Transverse colon (tissue), 4 donors: Measurements from ENCODE around the gene FARP1. TPM values are rescaled to one million over a fixed set of nuclear protein-coding genes. Genes with fewer than 3 reads are reported as not detected.
A peak's percentile ranks its signal among the peaks of the same experiment; 100 is the strongest.

Experiments used
- DNase-seq: peaks from one replicate; pipeline ENCODE4 v3.0.0-alpha.2; 2019
- H3K27ac ChIP-seq, 4 donors: fragments of 200-600 bp; sonication (generic); 2 replicates each; pipeline ENCODE4 v1.5.1; 2016 to 2018; ENCODE audit warnings: inconsistent platforms in 4 of 4
- H3K27me3 ChIP-seq: fragments of 200-600 bp; sonication (generic); 2 replicates; pipeline ENCODE4 v1.5.1; 2017; ENCODE audit warnings: inconsistent platforms
- H3K36me3 ChIP-seq, 4 donors: fragments of 200-600 bp; sonication (generic); 2 replicates each; pipeline ENCODE4 v1.5.1; 2017 to 2019; ENCODE audit warnings: inconsistent platforms in 4 of 4
- H3K4me1 ChIP-seq, 4 donors: fragments of 200-600 bp; sonication (generic); 2 replicates each; pipeline ENCODE4 v1.5.1; 2017 to 2020; ENCODE audit warnings: inconsistent platforms in 4 of 4
- H3K4me3 ChIP-seq, 4 donors: fragments of 200-600 bp; sonication (generic); 1 replicate in 1 of 4; 2 replicates in 3 of 4; pipeline versions ENCODE4 v1.5.1 to v1.6.1; 2017 to 2019; ENCODE audit warnings: inconsistent platforms in 4 of 4
- H3K9me3 ChIP-seq, 2 donors: fragments of 200-600 bp; sonication (generic); 2 replicates each; pipeline ENCODE4 v1.5.1; 2017 to 2019; ENCODE audit warnings: inconsistent platforms in 2 of 2
- EP300 ChIP-seq: sonication (generic); formaldehyde crosslinking; IDR thresholded peaks from one replicate; pipeline ENCODE4 v1.6.1; 2017; ENCODE audit warnings: antibody characterized with exemption, low read depth
- POLR2A ChIP-seq: fragments of 450-650 bp; IDR thresholded peaks from one replicate; pipeline ENCODE4 v1.6.1; 2016; ENCODE audit warnings: antibody characterized with exemption, mild to moderate bottlenecking, moderate library complexity
- POLR2AphosphoS5 ChIP-seq, 3 donors: sonication (generic); formaldehyde crosslinking; IDR thresholded peaks; one replicate each; pipeline ENCODE4 v1.6.1; 2016; ENCODE audit warnings: antibody characterized with exemption in 3 of 3
- WGBS, 2 donors: methylation state at CpG; one replicate each; pipeline ENCODE4 v1.1.5; 2018; ENCODE audit warnings: low coverage in 1 of 2; 5-methylcytosine and 5-hydroxymethylcytosine counted together
- in situ Hi-C, 4 donors: fragments of 200-750 bp; cut with MboI; loops; one replicate each; pipeline versions ENCODE4 v1.15.0 to v1.15.1; 2017; ENCODE audit warnings: low sequenced_read_pairs in 3 of 4, low pct_ligation_motif_present in 1 of 4, low pct_unique_long_range_greater_than_20kb in 1 of 4
- intact Hi-C: fragments of 100-400 bp; cut with DNase I; formaldehyde crosslinking; loops from one replicate; pipeline ENCODE4 v1.15.1; 2023; ENCODE audit warnings: low total_unique reads
- total RNA-seq, 4 donors: library from RNA; depleted of rRNA; stranded (reverse); fragments of >200 nt; gene quantifications; one replicate each; pipeline ENCODE4 v1.1.0, GENCODE V29; 2016
- TF ChIP-seq, protein P1 (sequence below), 5 experiments: fragments of 200-600 bp in 3 of 5; fragments of 450-650 bp in 2 of 5; sonication (generic) in 3 of 5; IDR thresholded peaks; 1 replicate in 2 of 5; 2 replicates in 3 of 5; pipeline ENCODE4 v1.5.1; 2016 to 2017; ENCODE audit warnings: antibody characterized with exemption in 5 of 5, inconsistent platforms in 3 of 5, mild to moderate bottlenecking in 2 of 5, moderate library complexity in 1 of 5

FARP1 gene
- total RNA-seq, 4 donors from 2014 or later: 32.8 to 41.8 (median 38.3) TPM

GRCh38 chr13:98172590-98173422 lies 29.9 kb downstream of the FARP1 start:
- intact Hi-C loops: no loop called here
- peak overlapping the region; percentile 60 to 77 (median 72) for H3K27ac ChIP-seq
- no peaks in the 10 kb centered on the region for H3K36me3 ChIP-seq
- TF ChIP-seq POLR2AphosphoS5 (IDR thresholded peaks at IDR 0.05) (no peak), POLR2A (no peak), EP300 (no peak)
- TF ChIP-seq, protein P1, sequence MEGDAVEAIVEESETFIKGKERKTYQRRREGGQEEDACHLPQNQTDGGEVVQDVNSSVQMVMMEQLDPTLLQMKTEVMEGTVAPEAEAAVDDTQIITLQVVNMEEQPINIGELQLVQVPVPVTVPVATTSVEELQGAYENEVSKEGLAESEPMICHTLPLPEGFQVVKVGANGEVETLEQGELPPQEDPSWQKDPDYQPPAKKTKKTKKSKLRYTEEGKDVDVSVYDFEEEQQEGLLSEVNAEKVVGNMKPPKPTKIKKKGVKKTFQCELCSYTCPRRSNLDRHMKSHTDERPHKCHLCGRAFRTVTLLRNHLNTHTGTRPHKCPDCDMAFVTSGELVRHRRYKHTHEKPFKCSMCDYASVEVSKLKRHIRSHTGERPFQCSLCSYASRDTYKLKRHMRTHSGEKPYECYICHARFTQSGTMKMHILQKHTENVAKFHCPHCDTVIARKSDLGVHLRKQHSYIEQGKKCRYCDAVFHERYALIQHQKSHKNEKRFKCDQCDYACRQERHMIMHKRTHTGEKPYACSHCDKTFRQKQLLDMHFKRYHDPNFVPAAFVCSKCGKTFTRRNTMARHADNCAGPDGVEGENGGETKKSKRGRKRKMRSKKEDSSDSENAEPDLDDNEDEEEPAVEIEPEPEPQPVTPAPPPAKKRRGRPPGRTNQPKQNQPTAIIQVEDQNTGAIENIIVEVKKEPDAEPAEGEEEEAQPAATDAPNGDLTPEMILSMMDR (IDR thresholded peaks at IDR 0.05): no peak
- H3K4me1 ChIP-seq: peaks cover 12 to 40% (median 29%) of the 10 kb centered on the region in 4 donors
- in situ Hi-C loops: no loop called here
- H3K4me3 ChIP-seq: no peak overlapping the region
- no peak for DNase-seq
- H3K27me3 ChIP-seq: no peaks in the 10 kb centered on the region
- 42 to 43% methylated on average over 7 of the region's 7 CpGs for WGBS, 2 donors
- no peaks in the 10 kb centered on the region for H3K9me3 ChIP-seq

- Histone ChIP-seq H3K27me3 (no peaks in the 10 kb centered on the region), H3K36me3 (no peaks in the 10 kb centered on the region), H3K9me3 (no peaks in the 10 kb centered on the region), H3K4me1 (peaks cover 12 to 40% (median 29%) of the 10 kb centered on the region in 4 donors), H3K27ac (peak overlapping the region; percentile 60 to 77 (median 72)), H3K4me3 (no peak overlapping the region)
- WGBS, 2 donors: 45 to 62% methylated on average over 1 to 9 of the region's 9 CpGs
- TF ChIP-seq, protein P1 (IDR thresholded peaks at IDR 0.05): no peak
- TF ChIP-seq EP300 (no peak), POLR2AphosphoS5 (IDR thresholded peaks at IDR 0.05) (peak in 1 of 3 donors; percentile 39)
- intact Hi-C loops (no loop called here), in situ Hi-C loops (no loop called here)
- peak; percentile 15 for DNase-seq
Measured at GRCh38 chr13:98173431-98174152, 30.7 kb downstream of the FARP1 start.

GRCh38 chr13:98174307-98174706 lies 31.4 kb downstream of the FARP1 start:
- no peaks in the 10 kb centered on the region for H3K36me3 ChIP-seq
- in situ Hi-C loops (no loop called here), intact Hi-C loops (no loop called here)
- no peaks in the 10 kb centered on the region for H3K9me3 ChIP-seq
- H3K4me3 ChIP-seq: no peak overlapping the region
- peak overlapping the region; percentile 60 to 77 (median 72) for H3K27ac ChIP-seq
- TF ChIP-seq, protein P1 (IDR thresholded peaks at IDR 0.05): no peak
- no peak for TF ChIP-seq POLR2A
- no peak for TF ChIP-seq POLR2AphosphoS5 (IDR thresholded peaks at IDR 0.05)
- TF ChIP-seq EP300: no peak
- DNase-seq: no peak
- peaks cover 12 to 40% (median 29%) of the 10 kb centered on the region in 4 donors for H3K4me1 ChIP-seq
- 51 to 64% methylated on average over 7 of the region's 7 CpGs for WGBS, 2 donors
- no peaks in the 10 kb centered on the region for H3K27me3 ChIP-seq

- no peak overlapping the region for H3K4me3 ChIP-seq
- H3K27me3 ChIP-seq: no peaks in the 10 kb centered on the region
- peak overlapping the region; percentile 60 to 77 (median 72) for H3K27ac ChIP-seq
- intact Hi-C loops (no loop called here), in situ Hi-C loops (no loop called here)
- no peak for TF ChIP-seq POLR2AphosphoS5 (IDR thresholded peaks at IDR 0.05)
- TF ChIP-seq, protein P1 (IDR thresholded peaks at IDR 0.05): no peak
- TF ChIP-seq POLR2A: no peak
- TF ChIP-seq EP300: no peak
- no peak for DNase-seq
- H3K4me1 ChIP-seq: peaks cover 12 to 40% (median 29%) of the 10 kb centered on the region in 4 donors
- H3K9me3 ChIP-seq: no peaks in the 10 kb centered on the region
- WGBS, 2 donors: 46 to 65% methylated on average over 3 of the region's 3 CpGs
- H3K36me3 ChIP-seq: no peaks in the 10 kb centered on the region
Measured at GRCh38 chr13:98175043-98175442, 32.1 kb downstream of the FARP1 start.
